T-helper 17 cell (primary cell): ENCODE measurements around the gene PRKCZ. TPM values are rescaled to one million over a fixed set of nuclear protein-coding genes. Genes with fewer than 3 reads are reported as not detected.
"Not testable (repeated sequence)": the region's sequence is repeated elsewhere in the genome, so short reads cannot be mapped to it uniquely, and the experiment has no call there.

Source experiments
- ATAC-seq: fragments of 150-1000 bp; cut with Tn5 transposase; 2 replicates; pipeline ENCODE4 v1.10.0; 2021; ENCODE audit warnings: mild to moderate bottlenecking, moderate library complexity
- DNase-seq, 3 donors: peaks; one replicate each; pipeline versions ENCODE4 v3.0.0 to v3.0.0-alpha.2; 2020 to 2021
- H3K9me3 ChIP-seq: one replicate; pipeline ENCODE4 v1.7.0; 2013; ENCODE audit warnings: low read length, mild to moderate bottlenecking; ENCODE audit not compliant: control insufficient read depth, poor library complexity, severe bottlenecking
- H3K27ac Mint-ChIP-seq: one replicate; pipeline ENCODE4 v1.8.0; 2022; ENCODE audit warnings: mild to moderate bottlenecking, moderate library complexity, mixed read lengths
- H3K27me3 Mint-ChIP-seq: one replicate; pipeline ENCODE4 v1.8.0; 2022; ENCODE audit warnings: mixed read lengths
- H3K36me3 Mint-ChIP-seq: one replicate; pipeline ENCODE4 v1.8.0; 2022; ENCODE audit warnings: low read depth, mixed read lengths
- H3K4me1 Mint-ChIP-seq: one replicate; pipeline ENCODE4 v1.8.0; 2022; ENCODE audit warnings: mild to moderate bottlenecking, mixed read lengths
- H3K4me3 Mint-ChIP-seq: one replicate; pipeline ENCODE4 v1.8.0; 2022; ENCODE audit warnings: mild to moderate bottlenecking, moderate library complexity, mixed read lengths
- total RNA-seq, 4 donors: library from RNA in 2 of 4; stranded (reverse) in 2 of 4; gene quantifications; one replicate each; pipeline ENCODE4 v1.2.3 and lab custom pipeline; 2022 to 2026

PRKCZ gene
- total RNA-seq, 2 donors from 2014 or later: 26.0 to 33.5 TPM

- Mint-ChIP-seq H3K27me3 (no peaks in the 10 kb centered on the region), H3K27ac (peak overlapping the region; percentile 53), H3K4me1 (peaks cover 6% of the 10 kb centered on the region), H3K36me3 (no peaks in the 10 kb centered on the region), H3K4me3 (peak overlapping the region; percentile 66)
- no peak for ATAC-seq
- H3K9me3 ChIP-seq: no peaks in the 10 kb centered on the region
- peak in 1 of 3 donors; percentile 6 for DNase-seq
Observed at GRCh38 chr1:2110738-2111673, 60.8 kb downstream of the PRKCZ start.

DNA sequence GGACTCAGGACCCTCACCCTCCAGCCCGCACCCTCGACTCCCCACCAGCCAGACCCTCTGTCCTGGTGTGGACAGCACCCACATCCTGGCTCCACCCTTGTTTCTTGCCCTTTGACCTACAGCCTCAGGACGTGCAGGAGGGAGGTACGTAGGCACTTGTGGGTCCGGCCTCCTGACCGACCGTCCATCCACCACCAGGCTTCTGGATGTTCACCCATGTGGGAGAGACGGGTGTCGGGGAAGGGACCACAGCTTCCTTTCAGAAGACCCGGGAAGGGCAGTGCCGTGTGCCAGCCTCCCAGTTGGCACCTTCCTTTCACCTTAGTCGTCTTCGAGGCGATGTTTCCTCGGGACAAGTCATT lies 61.4 kb downstream of the PRKCZ start:
- ATAC-seq (no peak), DNase-seq (peak in 1 of 3 donors; percentile 6)
- Mint-ChIP-seq H3K4me1 (peaks cover 9% of the 10 kb centered on the region), H3K27ac (no peak overlapping the region), H3K27me3 (no peaks in the 10 kb centered on the region), H3K4me3 (no peak overlapping the region), H3K36me3 (no peaks in the 10 kb centered on the region)
- H3K9me3 ChIP-seq: no peaks in the 10 kb centered on the region

DNA sequence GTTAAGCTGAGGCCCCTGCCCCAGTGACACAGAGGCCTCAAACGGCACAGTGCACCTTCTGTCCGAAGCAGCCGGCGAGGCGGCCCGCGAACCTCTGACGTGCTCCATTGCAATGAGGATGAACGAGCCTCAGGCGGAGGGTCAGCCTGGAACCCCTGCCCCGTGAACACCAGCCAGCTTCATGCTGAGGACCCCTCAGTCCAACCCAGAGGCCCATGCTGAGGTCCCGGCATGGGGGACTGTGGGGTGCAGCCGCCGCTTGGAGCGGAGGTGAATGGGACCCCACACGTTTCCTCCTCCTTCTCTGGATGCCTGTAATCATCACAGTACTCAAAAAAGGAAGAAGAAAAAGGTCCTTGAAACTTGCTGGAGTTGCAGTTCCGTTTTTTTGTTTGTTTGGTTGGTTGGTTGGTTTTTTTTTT lies 62.1 kb downstream of the PRKCZ start:
- DNase-seq (peak in 1 of 3 donors; percentile 5), ATAC-seq (peak; percentile 27)
- Mint-ChIP-seq H3K4me3 (no peak overlapping the region), H3K27ac (no peak overlapping the region), H3K36me3 (no peaks in the 10 kb centered on the region), H3K4me1 (peaks cover 10% of the 10 kb centered on the region), H3K27me3 (no peaks in the 10 kb centered on the region)
- H3K9me3 ChIP-seq: no peaks in the 10 kb centered on the region

DNA sequence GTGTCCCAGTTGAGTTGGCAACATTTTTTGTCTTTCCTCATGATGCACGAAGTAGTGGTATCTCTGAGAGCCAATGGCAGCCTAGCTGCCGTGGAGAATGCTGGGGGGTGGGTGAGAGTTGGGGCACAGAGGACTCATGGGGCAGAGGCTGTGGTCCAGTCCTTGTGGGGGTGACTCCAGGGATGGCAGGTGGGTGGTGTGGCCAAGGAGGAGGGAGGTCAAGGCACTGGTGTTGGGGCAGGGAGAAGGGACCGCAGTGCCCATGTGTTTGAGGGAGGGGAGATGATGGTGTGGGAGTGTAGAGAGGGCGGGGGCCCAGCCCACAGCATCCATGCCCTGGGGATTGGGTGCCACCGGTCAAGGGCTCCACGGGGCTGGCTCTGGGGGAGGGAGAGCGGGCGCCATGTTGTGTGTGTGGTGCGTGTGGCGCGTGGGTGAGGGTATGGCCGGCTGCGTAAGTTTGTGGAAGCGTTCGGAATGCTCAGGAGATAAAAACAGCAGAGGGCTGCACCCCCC lies 63.5 kb downstream of the PRKCZ start:
- H3K27me3 Mint-ChIP-seq: no peaks in the 10 kb centered on the region
- no peak overlapping the region for H3K27ac Mint-ChIP-seq
- H3K36me3 Mint-ChIP-seq: no peaks in the 10 kb centered on the region
- H3K4me3 Mint-ChIP-seq: no peak overlapping the region
- DNase-seq (peak in 1 of 3 donors; percentile 1), ATAC-seq (no peak)
- H3K9me3 ChIP-seq: no peaks in the 10 kb centered on the region
- H3K4me1 Mint-ChIP-seq: peaks cover 10% of the 10 kb centered on the region

- H3K9me3 ChIP-seq, DNase-seq, ATAC-seq, H3K27me3 Mint-ChIP-seq, H3K36me3 Mint-ChIP-seq, H3K4me1 Mint-ChIP-seq, H3K27ac Mint-ChIP-seq, H3K4me3 Mint-ChIP-seq: not testable (repeated sequence)
Observed at GRCh38 chr1:2114635-2115007, 64.4 kb downstream of the PRKCZ start.

DNA sequence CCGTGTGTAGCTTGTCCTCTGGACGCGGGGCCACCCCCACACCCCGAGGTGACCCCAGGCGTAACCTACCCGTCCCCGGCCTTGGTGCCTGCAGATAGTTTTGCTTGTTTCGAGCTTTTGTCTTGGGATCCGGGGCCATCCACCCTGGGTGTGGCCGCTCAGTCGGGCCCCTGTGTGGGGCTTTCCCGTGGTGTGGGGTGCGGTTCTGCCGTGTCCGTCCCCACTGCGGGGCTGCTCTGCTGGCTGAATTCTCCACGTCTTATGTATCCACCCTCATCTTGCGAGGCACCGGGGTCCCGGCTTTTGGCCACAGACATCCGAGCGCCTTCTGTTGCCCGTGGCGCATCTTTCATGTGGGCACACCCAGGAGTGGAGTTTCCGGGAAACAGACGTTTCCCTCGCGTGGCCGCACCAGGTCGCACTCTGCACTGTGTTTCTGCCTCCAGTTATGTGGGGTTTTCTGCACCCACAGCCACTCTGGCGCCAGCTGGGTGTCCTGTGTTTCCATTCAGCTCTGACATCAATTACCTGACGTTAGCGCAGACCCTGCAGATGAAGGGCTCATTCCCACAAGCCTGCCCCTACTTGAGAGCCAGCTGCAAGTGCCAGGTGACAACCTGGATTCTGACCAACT lies 64.9 kb downstream of the PRKCZ start:
- H3K27me3 Mint-ChIP-seq: no peaks in the 10 kb centered on the region
- no peak overlapping the region for H3K27ac Mint-ChIP-seq
- no peaks in the 10 kb centered on the region for H3K9me3 ChIP-seq
- no peaks in the 10 kb centered on the region for H3K36me3 Mint-ChIP-seq
- H3K4me1 Mint-ChIP-seq: peaks cover 10% of the 10 kb centered on the region
- peak in 1 of 3 donors; percentile 6 for DNase-seq
- no peak overlapping the region for H3K4me3 Mint-ChIP-seq
- ATAC-seq: peak; percentile 42

- H3K4me1 Mint-ChIP-seq: peaks cover 12% of the 10 kb centered on the region
- peak in 1 of 3 donors; percentile 5 for DNase-seq
- H3K27ac Mint-ChIP-seq: no peak overlapping the region
- H3K4me3 Mint-ChIP-seq: no peak overlapping the region
- no peaks in the 10 kb centered on the region for H3K9me3 ChIP-seq
- peaks cover 2% of the 10 kb centered on the region for H3K36me3 Mint-ChIP-seq
- ATAC-seq: no peak
- no peaks in the 10 kb centered on the region for H3K27me3 Mint-ChIP-seq
Observed at GRCh38 chr1:2115702-2116341, 65.6 kb downstream of the PRKCZ start.

DNA sequence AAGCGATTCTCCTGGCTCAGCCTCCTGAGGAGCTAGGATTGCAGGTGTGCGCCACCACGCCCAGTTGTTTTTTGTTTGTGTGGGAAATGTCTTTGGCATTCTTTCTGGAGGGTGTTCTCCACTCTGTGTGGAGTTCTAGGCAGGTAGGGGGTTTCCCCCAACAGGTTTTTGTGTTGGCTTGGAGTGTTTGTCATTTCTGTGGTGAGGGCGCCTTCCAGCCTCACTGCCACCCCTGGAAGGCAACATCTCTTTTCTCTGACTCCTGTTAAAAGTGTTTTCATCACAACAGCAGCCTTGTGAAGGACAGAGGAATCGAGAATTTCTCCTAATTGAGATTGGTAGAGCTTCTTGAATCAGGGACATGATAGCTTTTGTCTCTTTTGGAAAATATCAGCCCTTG lies 69.7 kb downstream of the PRKCZ start:
- ATAC-seq: no peak
- H3K9me3 ChIP-seq: no peaks in the 10 kb centered on the region
- DNase-seq: no peak
- Mint-ChIP-seq H3K27me3 (no peaks in the 10 kb centered on the region), H3K4me1 (peaks cover 15% of the 10 kb centered on the region), H3K36me3 (peaks cover 2% of the 10 kb centered on the region), H3K27ac (no peak overlapping the region), H3K4me3 (no peak overlapping the region)

DNA sequence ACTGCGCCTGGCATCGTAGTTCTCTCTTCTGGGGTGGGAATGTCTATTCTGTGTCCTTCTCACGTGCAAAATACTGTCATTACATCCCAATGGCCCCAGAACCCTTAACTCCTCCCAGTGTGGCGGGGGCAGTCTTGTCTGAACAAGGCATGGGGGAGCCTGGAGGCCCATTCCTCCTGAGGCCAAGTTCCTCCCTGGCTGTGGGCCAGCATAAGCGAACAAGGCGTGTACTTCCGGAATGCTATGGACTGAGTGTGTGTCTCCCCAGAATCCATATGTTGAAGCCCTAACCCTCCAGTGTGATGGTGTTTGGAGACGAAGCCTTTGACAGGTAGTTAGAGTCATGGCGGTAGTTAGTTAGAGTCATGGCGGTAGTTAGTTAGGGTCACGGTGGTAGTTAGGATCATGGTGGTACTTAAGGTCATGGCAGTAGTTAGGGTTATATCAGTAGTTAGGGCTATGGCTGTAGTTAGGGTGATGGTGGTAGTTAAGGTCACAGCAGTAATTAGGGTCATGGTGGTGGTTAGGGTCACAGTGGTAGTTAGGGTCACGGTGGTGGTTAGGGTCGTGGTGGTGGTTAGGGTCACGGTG lies 71.0 kb downstream of the PRKCZ start:
- no peaks in the 10 kb centered on the region for H3K27me3 Mint-ChIP-seq

GRCh38 chr1:2121794-2122193 lies 71.6 kb downstream of the PRKCZ start:
- H3K27ac Mint-ChIP-seq: peak overlapping the region; percentile 24
- H3K36me3 Mint-ChIP-seq, H3K9me3 ChIP-seq, H3K27me3 Mint-ChIP-seq, H3K4me3 Mint-ChIP-seq, ATAC-seq, DNase-seq: not testable (repeated sequence)
- peaks cover 12% of the 10 kb centered on the region for H3K4me1 Mint-ChIP-seq

More for the DNA sequence above, 71.0 kb downstream of the PRKCZ start:
- no peaks in the 10 kb centered on the region for H3K9me3 ChIP-seq
- H3K4me3 Mint-ChIP-seq: no peak overlapping the region
- peak overlapping the region; percentile 24 for H3K27ac Mint-ChIP-seq
- peaks cover 2% of the 10 kb centered on the region for H3K36me3 Mint-ChIP-seq
- no peak for DNase-seq
- ATAC-seq: no peak
- peaks cover 14% of the 10 kb centered on the region for H3K4me1 Mint-ChIP-seq

DNA sequence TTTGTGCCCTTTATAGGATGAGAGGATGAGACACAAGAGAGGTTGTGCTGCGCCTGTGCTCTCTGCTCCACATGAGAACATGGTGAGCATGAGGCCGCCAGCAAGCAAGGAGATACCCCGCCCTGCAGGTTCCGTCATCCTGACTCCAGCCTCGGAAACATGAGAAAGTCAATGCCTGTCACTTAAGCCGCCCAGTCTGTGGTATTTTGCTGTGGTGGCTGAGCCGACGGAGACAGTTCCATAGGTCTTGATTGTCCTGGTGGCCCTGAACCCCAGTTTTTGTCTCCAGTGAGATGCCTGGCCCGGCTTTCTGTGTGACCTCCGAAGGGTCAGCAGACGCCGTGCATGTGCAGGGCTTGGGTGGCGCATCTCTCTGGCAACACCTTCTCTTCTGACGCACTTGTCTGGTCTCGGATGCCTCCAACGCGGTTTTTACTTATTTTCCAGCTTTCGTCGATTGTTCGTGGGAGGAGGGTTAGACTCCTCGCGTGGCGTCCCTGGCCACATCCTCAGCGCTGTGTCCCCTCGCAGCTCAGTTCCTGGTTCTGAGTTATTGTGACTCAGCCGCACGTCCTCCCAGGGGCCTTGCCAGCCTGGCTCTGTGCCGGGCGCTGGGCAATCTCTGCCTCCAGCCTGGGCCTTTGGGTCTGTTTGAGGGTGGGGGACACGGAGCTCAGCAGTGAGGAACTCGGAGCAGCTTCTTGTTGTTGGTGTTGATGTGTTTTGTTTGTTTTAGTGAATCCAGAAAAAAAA lies 74.4 kb downstream of the PRKCZ start:
- Mint-ChIP-seq H3K27me3 (no peaks in the 10 kb centered on the region), H3K36me3 (peaks cover 2% of the 10 kb centered on the region), H3K4me1 (peaks cover 15% of the 10 kb centered on the region), H3K4me3 (peak overlapping the region; percentile 7), H3K27ac (peak overlapping the region; percentile 60)
- H3K9me3 ChIP-seq: no peaks in the 10 kb centered on the region
- no peak for DNase-seq
- no peak for ATAC-seq

DNA sequence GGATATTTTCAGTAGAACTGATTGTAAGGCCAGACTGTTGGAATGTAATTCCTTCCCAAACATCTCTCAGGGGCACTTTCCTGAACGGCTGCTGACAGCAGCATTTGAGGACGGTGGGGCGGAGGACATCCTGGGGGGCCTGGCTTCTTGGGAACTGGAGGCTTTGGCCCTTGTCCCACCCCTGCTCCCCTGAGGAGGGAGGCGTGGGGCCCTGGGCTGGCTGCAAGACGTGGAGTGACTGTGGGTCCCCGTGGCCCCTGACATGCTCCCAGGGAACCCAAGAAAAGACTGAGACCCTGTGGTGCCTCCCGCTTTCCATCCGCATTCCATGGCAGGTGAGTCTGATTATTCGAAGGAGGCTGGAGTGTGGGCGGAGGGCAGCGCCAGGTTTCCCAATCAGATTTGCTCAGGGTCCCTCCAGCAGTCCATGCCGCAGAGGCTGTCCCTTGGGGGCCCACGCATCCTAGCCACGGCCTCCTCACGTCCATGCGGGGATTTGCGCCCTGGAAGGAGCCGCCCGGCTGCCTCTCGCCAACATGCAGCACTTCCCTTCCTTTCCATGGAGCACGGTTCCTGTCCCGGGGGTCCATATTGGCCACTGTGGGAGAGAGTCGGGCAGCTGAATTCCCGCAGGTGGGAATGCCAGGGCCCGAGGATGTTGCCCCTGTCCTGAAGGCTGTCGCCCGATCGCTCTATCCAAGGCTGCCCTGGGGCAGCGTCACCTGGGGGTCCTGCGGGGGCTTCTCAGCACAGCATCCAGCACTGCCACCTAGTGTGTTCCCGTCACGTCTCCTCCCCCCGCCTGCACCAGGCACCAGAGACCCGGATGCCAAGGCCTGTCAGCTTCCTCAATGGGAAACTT lies 75.4 kb downstream of the PRKCZ start:
- DNase-seq (peak in 1 of 3 donors; percentile 9), ATAC-seq (no peak)
- Mint-ChIP-seq H3K27me3 (no peaks in the 10 kb centered on the region), H3K4me3 (no peak overlapping the region), H3K4me1 (peaks cover 14% of the 10 kb centered on the region), H3K27ac (peak overlapping the region; percentile 60), H3K36me3 (peaks cover under 1% of the 10 kb centered on the region)
- no peaks in the 10 kb centered on the region for H3K9me3 ChIP-seq
